Measurements from ENCODE around the gene ADAM10.

ADAM10 gene

DNA sequence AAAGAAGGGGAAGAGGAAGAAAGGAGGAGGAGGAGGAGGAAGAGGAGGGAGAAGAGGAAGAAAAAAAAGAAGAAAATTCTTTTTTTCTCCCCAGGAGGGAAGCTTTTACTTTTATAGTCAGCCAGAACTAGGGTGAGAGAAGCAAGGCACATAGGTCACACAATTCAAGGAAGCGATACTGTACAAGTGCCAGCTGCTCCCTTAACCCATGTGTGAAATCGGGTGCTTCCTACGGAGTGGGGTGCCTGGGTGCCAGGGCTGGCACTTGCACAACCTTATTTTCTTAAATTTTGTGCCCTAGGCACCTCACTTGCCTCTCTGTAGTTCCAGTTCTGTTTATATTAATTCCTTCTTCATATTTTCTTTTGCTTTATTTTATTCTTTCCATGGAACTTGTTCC, 167.3 kb downstream of the ADAM10 start:
- DNase-seq (ENCODE audit: low spot score) = no peak

DNA sequence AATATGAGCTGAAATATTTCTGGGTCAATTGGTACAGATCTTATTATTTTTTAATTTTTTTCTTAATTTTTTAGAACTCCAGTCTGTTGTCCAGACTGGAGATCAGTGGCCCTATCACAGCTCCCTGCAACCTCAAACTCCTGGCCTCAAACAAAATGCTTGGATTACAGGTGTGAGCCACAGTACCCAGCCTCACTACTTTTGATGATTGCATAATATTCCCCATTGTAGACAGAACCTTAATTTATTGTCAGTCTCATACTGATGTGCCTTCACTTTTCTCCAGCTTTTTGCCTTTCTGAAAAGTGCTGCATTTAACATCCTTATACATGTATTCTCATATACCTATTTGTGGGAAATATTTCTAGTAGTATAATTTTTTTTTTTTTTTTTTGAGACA, 172.8 kb downstream of the ADAM10 start:
- no peak for DNase-seq (ENCODE audit: low spot score)

DNA sequence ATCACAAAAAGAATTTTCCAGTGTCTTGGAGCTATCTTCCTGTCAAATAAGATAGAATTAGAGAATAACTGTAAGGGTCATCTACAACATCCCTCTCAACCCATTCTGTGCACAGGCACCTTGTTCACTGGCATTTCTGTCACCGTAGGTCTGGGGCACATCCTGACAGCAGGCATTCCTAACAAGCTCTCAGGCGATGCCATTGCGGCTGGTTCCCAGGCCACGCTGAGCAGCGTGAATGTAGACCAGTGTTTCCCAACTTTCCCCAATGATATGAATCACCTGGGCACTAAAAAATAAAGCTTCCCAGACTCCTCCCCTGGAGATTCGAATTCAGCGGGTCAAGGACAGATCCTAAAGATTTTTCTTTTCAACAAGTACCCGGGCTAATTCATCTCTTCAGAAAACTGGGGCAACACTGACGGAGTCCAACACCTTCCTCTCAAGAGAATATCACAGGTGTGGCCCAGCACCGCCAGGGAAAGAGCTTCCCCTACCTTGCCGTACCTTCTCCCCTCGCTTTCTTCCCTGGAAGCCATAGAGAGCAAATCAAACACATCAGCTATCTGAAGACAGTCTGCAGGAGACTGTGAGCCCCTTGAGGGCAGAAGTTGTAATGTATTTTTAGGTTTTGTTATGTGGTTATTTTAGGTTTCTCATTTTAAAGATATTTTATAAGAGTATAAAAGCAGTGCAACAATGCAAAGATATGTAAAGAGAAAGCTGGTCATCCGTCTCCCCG, 174.3 kb downstream of the ADAM10 start:
- DNase-seq (ENCODE audit: low spot score) = no peak

DNA sequence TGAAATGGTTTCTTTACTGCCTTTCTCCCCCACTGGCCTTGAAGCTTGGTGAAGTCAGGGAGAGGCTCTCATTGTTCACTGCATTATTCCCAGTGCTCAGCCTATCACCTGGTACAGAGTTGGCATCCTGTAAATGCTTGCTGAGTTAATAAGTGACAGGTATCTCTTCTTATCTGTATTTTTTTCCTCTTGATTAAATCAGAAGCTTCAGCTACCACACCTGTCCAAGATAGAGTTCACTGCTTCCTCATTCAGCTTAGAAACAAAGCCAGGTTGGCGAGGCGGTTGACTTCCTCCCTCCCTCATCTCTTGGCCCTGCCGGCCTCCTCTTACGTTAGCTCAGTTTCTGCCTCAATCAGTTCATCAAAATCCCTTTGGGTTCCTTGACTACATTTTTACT, 174.9 kb downstream of the ADAM10 start:
- DNase-seq (ENCODE audit: low spot score) = no peak

DNA sequence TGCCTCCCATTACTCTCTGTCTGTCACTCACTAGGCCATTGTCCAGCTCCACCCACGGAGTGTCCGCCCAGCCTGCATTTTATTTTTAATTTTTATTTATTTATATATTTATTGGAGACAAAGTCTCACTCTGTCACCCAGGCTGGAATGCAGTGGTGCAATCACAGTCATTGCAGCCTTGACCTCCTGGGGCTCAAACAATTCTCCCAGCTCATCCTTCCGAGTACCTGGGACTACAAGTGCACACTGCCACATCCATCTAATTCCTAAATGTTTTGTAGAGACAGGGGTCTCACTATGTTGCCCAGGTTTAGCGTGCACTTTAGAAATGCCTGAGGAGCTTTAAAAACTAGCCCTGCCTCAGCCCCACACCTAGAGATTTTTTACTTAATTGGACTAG, 176.2 kb downstream of the ADAM10 start:
- DNase-seq (ENCODE audit: low spot score) = no peak

DNA sequence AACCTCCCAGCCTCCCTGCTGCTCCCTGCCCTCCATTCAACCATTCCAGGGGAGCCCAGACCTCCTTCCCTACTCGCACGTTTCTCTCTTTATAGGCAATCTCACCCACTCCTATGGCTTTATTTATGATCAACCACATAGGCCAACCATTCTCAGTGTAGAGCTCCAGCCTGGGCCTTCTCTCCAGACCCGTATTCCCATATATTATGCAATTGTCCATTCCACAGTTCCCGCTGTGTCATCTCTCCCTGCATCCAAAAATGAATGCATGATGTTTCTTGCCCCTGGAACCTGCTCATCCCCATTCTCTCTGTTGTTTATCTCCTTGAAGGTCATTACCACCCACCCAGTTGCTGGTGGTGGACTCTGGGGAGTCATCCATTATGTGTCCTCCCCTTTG, 177.0 kb downstream of the ADAM10 start:
- no peak for DNase-seq (ENCODE audit: low spot score)

DNA sequence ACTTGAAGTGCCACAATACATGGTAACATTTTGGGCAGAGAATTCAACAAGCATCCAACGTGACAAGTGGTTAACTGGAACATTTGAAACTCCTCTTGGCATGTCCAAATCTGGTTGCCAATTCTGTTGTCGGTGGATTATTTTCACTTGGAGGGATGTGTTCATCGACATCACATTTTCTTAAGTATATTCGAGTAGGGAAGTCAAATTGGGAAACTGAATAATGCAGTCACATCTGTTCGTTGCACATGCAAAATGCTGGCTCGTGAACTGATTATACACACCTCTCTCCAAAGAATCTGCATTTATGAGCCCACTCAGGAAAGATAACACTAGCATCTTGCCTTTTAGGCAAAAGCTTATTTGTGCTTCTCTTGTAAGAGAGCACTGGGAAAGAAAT, 178.0 kb downstream of the ADAM10 start:
- DNase-seq (ENCODE audit: low spot score) = no peak

DNA sequence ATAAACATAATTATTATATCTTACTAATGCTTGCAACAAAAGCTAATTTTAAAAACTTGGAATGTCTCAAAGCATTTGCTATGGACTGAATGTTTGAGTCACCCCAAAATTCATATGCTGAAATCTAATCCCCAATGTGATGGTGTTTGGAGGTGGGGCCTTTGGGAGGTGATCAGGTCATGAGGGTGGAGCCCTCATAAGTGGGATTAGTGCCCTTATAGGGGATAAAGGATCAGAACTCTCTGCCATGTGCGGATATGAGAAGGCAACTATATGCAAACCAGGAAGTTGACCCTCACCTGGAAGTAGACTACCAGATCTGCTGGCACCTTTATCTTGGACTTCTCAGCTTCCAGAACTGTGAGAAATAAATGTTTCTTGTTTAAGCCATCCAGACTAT, 180.1 kb downstream of the ADAM10 start:
- no peak for DNase-seq (ENCODE audit: low spot score)

DNA sequence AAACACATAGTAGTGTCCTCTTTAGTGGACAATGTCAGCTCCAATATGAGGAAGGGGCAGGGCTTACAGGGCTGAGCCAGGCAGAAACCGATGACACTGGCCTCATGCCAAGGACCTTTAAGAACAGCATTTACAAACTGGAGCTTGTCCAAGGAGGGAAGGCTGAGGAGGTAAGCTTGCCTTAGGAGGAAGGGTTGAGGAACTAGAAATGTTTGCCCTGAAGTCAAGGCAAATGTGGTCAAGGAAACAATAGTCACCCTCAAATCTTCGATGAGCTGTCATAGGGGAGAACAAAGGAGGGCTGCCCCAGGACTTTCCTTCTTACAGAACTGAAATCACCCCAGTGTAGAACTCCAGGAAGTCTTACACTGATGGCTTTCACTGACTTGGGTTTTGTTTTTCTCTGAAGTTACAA, 181.3 kb downstream of the ADAM10 start:
- DNase-seq (ENCODE audit: low spot score) = no peak

DNA sequence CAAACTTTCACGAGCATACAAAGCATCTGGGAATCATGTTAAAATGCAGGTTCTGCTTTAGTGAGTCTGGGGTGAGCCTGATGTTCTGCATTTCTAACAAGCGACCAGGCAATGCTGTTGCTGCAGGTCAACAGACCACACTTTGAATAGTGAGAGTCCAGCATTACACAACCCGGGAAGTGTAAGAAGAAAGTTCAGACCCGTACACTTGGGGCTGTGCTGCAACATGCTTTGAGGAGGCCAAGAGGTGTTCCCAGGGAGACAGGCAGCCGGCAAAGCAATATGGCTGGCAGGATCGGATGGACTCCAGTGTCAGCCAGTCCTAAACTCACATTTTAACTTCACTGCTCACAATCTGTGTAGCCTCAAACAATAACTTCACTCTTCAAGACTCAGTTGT, 183.5 kb downstream of the ADAM10 start:
- DNase-seq (ENCODE audit: low spot score) = no peak

DNA sequence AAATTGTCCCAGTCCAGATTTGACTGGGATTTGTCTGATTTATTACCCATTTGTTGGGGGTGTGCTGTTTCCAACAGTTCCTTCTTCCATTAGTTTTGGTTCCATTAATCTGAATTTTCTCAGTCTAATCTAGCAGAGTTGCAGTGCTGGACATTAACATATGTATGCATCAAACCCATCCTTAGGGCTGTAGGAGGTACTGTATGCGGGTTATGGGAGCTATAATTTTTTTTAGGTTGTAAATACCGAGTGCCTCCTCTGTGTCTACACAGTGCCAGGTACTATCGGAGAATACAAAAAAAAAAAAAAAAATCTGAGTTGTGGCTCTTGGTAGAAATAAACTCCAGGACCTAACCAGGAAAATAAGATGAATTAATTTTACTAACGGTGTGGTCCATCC, 183.9 kb downstream of the ADAM10 start:
- no peak for DNase-seq (ENCODE audit: low spot score)

DNA sequence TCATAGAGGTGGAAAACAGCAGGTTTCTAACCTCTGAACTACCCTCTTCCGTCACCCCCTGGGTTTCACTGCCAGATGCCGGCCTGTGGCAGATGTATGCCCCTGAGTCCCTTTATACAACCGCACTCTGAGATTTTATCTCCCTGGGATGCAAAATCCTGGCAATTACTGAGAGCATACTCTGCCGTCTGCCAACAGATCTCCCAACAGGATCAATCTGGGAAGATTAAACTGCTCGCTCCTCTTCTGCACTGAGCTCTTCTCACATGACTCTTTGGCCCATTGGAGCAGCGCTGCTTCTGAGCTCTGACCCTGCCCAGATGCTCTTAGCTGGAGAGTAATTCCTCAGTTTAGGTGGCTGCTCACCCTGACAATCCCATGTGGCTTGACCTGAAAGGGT, 184.5 kb downstream of the ADAM10 start:
- DNase-seq (ENCODE audit: low spot score) = no peak

DNA sequence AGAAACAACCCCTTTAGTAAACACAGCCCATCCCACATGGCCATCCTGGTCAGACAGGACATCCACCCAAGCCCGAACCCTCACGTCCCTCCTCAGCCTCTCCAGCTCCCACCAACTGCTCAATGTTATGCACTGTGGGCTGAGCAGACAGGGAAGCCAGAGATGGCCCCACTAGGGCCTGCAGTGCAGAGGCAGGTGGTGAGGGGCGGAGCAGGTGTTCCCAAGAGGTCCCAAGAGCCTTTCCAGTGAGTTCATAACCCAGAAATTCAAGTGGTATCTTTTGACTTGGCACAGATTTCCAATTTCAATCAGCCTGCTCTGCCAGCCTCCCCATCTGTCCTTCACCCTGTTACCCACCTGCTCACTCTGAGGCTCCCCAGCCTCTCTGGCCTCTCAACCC, 187.4 kb downstream of the ADAM10 start:
- no peak for DNase-seq (ENCODE audit: low spot score)

DNA sequence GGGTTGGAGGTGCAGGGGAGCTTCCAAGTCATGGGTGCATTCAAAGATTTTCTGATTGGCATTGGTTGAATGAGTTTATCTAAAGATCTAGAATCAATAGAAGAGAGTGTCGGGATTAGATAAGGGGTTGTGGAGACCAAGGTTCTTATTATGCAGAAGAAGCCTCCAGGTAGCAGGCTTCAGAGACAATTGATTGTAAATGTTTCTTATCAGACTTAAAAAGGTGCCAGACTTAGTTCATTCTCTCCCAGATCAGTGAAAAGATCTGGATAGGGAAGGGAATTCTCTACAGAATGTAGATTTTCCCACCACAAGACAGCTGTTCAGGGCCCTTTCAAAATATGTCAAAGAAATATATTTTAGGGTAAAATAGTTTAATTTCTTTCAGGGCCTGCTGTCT, 188.2 kb downstream of the ADAM10 start:
- DNase-seq (ENCODE audit: low spot score) = no peak

DNA sequence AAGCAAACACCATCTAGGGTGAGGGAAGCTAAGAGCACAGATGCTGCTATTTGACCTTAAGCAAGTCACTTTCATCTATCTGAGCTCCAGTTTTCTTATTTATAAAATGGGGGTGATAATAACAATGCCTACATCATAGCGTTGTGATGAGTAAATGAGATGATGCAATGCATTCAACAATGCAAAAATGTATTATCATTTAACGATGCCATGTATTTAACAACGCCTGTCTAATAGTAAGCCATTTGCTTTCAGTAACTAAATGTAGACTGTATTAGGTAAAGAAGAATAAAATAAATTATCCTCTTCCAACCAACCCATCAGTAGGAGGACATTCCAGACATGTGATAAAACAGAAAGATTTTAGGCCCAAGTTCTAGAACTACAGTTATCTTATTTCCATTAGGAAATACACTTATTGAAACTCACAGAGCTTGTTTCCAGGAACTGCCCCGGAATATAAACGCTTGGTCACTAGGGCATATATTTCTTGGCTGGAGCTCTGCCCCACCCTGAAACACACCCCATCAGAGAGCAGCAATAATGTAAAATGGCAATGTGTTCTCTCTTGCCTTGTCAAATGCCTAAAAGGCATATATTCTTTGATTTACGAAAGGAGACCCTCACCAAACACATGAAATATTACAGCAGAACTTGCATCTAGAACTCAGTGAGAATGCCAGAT, 189.5 kb downstream of the ADAM10 start:
- no peak for DNase-seq (ENCODE audit: low spot score)

DNA sequence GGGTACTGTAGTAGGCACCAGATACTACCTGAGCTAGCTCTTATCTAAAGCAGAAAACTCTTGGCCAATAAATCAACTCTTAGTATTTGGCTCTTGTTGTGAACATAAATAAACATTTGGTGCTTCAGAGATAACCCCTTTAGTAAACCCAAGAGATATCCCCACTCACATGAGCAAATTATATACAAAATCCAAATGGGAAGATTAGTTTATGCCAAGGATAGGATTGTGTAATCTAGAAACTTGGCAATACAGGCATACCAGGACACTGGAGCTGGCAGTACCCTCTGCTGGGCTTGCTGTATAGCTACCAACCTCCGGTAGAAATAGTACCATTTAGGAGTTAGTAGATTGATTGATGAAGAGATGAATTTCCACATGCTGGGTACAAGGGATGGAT, 190.7 kb downstream of the ADAM10 start:
- DNase-seq (ENCODE audit: low spot score) = no peak

DNA sequence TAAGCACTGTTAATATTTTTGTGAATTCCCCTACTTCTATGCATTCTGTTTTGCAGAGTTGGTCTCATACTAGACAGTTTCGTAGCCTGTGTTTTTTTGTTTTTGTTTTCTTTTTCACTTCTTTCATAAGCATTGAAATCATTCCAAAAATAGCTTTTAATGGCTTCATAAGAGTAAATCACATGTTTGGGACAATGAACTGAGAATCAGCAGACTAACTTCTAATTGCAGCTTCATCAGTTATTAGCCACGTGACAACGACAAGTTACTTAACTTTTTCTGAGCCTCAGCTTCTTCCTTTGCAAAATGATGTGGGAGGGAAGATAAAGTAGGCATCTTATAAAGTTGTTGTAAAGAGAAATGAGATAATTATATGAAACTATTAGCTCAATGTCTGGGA, 193.0 kb downstream of the ADAM10 start:
- DNase-seq (ENCODE audit: low spot score) = no peak

DNA sequence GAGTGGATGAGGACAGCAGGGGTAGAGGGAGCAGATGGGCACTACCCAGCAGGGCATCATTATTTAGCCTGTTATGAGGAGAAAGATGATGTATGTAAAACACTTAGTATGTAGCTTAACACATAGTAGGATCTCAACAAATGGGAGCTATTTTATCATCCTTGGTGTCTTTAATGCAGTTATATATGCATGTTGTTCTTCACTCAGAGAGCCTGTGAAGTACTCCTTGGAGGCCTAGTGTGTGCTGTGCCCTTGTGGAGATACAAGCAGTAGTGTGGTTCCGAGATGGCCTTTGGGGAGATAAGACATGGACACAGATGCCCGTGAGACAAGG, 193.5 kb downstream of the ADAM10 start:
- DNase-seq (ENCODE audit: low spot score) = no peak

DNA sequence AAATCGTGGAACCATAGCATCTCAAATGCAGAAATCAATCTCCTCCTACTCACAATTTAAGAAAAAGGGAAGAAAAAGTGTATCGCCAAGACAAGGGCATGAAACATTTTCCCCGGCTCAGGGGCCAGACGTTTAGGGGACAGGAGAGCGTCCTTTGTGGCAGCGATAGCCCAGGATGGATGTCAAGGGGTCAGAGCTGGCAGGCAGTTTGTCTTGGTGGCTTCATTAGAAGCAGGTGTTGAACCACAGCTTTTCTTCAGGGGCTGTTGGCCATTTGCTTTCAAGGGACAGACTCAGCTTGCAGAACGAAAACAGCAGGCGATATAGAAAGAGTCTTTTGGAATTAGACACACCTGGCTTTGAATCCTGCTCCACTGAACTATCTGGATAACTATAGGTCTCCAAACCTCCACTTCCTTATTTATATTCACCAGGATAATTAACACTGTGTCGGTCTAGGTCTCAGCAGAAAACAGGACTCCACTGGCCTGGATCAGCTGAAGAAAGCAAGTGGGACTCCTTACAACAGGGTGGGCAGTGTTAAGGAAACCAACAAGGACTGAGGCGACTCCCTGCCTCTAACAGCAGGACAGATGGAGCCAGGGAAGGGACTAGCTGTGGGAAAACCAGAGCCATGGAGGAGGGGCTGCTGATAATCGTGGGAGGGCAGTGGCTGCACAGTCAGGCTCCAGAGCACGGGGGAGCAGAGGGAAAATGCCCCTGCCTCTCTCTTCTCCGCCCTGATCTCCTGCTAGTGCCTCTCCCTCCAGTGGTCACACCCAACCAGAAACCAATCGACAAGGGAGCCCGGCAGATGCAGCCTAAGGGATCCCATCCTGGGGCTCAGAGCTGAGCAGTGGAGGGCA, 194.1 kb downstream of the ADAM10 start:
- DNase-seq (ENCODE audit: low spot score) = no peak

DNA sequence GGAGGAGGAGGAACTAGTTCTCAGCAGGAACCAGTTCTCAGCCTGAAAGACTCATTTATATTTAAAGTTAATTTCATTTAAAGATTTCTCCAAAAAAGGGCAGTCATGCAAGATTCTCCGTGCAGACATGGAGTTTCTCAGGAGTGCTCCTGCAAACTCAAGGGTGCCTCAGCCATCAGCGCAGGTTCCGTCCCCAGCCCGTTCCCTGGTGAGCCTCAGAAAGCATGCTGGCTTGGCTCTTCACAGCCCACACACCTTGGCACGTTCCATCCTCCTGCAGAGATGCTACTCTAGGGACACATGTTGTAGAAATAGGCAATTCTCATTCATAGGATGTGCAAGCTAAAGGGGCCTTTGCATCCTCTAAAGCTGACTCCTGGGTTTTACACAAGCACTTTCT, 194.7 kb downstream of the ADAM10 start:
- DNase-seq (ENCODE audit: low spot score) = no peak

DNA sequence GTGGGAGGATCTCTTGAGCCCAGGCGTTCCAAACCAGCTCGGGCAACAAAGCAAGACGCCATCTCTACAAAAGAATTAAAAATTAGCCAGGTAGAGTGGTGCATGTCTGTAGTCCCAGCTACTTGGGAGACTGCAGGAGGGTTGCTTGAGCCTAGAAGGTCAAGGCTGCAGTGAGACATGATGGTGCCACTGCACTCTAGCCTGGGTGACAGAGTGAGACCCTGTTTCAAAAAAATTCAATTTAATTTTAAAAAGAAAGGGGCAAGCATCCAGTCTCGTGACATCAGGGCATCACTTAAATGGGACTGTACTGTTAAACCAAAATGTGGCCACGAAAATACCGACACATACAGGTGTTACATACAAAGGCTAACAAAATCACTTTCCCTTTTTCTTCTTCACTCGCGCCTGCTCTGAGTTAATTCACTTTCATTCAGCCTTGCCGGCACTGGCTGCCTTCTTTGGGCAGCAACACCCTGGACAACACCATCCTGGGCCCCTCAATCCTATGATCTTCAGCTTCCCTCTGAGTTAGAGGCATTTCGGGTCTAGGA, 196.1 kb downstream of the ADAM10 start:
- DNase-seq (ENCODE audit: low spot score) = no peak

DNA sequence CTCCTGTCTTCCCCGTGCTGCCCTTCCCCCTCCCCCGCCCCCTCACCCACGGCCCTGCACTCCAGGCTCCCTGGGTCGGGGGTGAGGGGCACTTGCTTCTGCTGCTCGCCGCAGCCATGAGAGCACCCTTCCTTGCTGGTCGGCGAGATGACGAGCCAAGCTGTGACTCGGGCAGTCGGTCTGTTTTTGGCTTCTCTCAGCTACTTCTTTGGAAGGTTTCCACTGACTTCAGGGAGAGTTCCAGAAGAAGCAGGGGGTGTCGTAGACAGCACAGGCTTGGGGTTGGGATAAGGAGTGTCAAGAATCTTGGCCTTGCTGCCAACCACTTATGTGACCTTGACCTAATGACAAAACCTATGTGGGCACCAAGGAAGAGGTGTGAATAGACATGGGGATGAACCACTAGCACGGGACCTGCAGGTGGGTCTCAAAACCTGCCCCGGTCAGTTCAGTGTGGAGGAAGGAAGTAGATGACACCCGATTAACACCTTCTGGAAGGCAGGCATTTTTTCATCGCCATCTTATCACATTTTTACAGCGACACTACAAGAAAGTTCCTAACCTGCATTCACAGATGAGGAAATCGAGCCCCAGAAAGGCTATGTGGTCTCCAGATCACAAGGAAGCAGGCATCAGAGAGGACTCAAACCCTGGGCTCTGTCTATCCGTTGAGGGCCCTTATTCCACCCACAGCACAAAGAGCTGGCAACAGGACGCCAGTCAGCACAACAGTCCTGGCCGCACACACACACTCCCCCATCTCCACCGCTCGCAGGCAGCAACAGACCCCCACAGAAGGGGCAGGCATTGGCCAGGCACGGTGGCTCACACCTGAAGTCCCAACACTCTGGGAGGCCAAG, 196.8 kb downstream of the ADAM10 start:
- DNase-seq (ENCODE audit: low spot score) = no peak

All from HuH-7.5 (cell line).